22Rv1 (cell line): ENCODE measurements around the gene HPD.

ENCODE experiments used
- H3K27ac ChIP-seq: fragments of 450-650 bp; 2 replicates; pipeline ENCODE4 v1.5.1; 2017
- ZFX ChIP-seq: fragments of 450-650 bp; IDR thresholded peaks from 2 replicates; pipeline ENCODE4 v1.6.1; 2017; ENCODE audit warnings: antibody characterized with exemption, borderline replicate concordance
- TF ChIP-seq, protein P1 (sequence below): fragments of 450-650 bp; IDR thresholded peaks from 2 replicates; pipeline ENCODE4 v1.5.1; 2017; ENCODE audit warnings: mild to moderate bottlenecking

HPD gene

DNA sequence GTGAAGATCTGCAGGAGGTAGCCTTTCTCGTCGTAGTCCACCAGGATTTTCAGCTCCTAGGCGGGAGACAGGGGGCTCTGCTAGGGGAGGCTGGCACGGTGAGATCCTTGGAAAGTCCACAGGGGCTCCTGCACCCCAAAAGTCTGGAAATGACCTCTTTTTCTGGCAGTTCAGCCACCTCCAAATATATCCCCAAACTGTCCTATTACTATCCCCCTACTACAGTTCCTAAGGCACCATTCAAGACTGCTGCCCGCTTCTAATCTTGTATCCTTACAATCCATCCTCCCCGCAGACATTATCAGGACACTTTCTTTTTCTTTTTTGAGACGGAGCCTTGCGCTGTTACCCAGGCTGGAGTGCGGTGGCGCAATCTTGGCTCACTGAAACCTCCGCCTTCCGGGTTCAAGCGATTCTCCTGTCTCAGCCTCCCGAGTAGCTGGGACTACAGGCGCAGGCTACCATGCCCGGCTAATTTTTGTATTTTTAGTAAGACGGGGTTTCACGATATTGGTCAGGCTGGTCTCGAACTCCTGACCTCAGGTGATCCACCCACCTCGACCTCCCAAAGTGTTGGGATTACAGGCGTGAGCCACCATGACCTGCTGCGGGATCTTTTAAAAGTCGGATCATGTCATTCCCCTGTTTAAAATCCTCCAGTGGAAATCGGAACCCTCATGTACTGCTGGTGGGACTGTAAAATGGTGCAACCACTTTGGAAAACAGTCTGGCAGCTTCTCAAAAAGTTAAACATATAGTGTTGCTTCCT, 18.5 kb downstream of the HPD start:
- peak overlapping the region; percentile 92 for H3K27ac ChIP-seq
- no peak for TF ChIP-seq ZFX
- TF ChIP-seq, protein P1, sequence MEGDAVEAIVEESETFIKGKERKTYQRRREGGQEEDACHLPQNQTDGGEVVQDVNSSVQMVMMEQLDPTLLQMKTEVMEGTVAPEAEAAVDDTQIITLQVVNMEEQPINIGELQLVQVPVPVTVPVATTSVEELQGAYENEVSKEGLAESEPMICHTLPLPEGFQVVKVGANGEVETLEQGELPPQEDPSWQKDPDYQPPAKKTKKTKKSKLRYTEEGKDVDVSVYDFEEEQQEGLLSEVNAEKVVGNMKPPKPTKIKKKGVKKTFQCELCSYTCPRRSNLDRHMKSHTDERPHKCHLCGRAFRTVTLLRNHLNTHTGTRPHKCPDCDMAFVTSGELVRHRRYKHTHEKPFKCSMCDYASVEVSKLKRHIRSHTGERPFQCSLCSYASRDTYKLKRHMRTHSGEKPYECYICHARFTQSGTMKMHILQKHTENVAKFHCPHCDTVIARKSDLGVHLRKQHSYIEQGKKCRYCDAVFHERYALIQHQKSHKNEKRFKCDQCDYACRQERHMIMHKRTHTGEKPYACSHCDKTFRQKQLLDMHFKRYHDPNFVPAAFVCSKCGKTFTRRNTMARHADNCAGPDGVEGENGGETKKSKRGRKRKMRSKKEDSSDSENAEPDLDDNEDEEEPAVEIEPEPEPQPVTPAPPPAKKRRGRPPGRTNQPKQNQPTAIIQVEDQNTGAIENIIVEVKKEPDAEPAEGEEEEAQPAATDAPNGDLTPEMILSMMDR = no peak

- TF ChIP-seq, protein P1 = peak; percentile 78
- no peak for TF ChIP-seq ZFX
- peak overlapping the region; percentile 92 for H3K27ac ChIP-seq
Measured at GRCh38 chr12:121839106-121839992, 19.3 kb downstream of the HPD start.

GRCh38 chr12:121838126-121838525, 20.5 kb downstream of the HPD start:
- no peak for TF ChIP-seq ZFX
- TF ChIP-seq, protein P1 = no peak
- no peak overlapping the region for H3K27ac ChIP-seq

DNA sequence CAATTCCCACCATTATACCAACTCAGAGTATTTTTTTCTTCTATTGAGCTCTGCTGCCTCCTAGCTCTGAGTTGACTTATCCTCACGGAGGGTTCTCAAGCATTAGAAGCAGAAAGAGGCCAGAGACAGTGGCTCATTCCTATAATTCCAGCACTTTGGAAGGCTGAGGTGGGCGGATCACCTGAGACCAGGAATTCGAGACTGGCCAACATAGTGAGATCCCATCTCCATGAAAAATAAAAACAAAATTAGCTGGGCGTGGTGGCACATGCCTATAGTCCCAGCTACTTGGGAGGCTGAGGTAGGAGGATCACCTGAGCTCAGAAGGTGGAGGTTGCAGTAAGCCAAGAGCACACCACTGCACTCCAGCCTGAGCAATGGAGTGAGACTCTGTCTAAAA, 21.0 kb downstream of the HPD start:
- TF ChIP-seq, protein P1 = no peak
- TF ChIP-seq ZFX = no peak
- no peak overlapping the region for H3K27ac ChIP-seq

- H3K27ac ChIP-seq = no peak overlapping the region
- TF ChIP-seq, protein P1 = no peak
- TF ChIP-seq ZFX = no peak
Measured at GRCh38 chr12:121831571-121832245, 27.0 kb downstream of the HPD start.

- peak overlapping the region; percentile 25; the same call in 1 of the 2 replicates for H3K27ac ChIP-seq
- TF ChIP-seq ZFX = no peak
- TF ChIP-seq, protein P1 = no peak
Measured at GRCh38 chr12:121830588-121831265, 27.9 kb downstream of the HPD start.
